Activated CD8-positive, alpha-beta T cell treated with anti-CD3 and anti-CD28 coated beads for 36 hours (primary cell): Measurements from ENCODE around the gene KSR2. TPM values are rescaled to one million over a fixed set of nuclear protein-coding genes. Genes with fewer than 3 reads are reported as not detected.
"Not testable (repeated sequence)": the region's sequence is repeated elsewhere in the genome, so short reads cannot be mapped to it uniquely, and the experiment has no call there.

Experiments used
- ATAC-seq: fragments of 200-7000 bp; cut with Tn5 transposase; one replicate; pipeline ENCODE4 v1.10.0; 2021; ENCODE audit warnings: mild to moderate bottlenecking, moderate library complexity
- CTCF ChIA-PET: fragments of 350-600 bp; sonication (Branson Sonifier 250); formaldehyde crosslinking; loops from one replicate; lab custom pipeline; 2021; ENCODE audit warnings: antibody characterized with exemption; lab: Charles Lee
- POLR2A ChIA-PET: fragments of 350-600 bp; sonication (Branson Sonifier 250); formaldehyde crosslinking; loops from one replicate; lab custom pipeline; 2021; ENCODE audit warnings: antibody characterized with exemption; lab: Charles Lee
- DNase-seq: peaks from one replicate; pipeline ENCODE4 v3.0.0-alpha.2; 2020
- H3K27ac Mint-ChIP-seq: one replicate; pipeline ENCODE4 v1.8.0; 2021; ENCODE audit warnings: mild to moderate bottlenecking, mixed read lengths
- H3K27me3 Mint-ChIP-seq: one replicate; pipeline ENCODE4 v1.8.0; 2021; ENCODE audit warnings: mixed read lengths
- H3K36me3 Mint-ChIP-seq: one replicate; pipeline ENCODE4 v1.8.0; 2021; ENCODE audit warnings: low read depth, mixed read lengths
- H3K4me1 Mint-ChIP-seq: one replicate; pipeline ENCODE4 v1.8.0; 2021; ENCODE audit warnings: low read depth, mixed read lengths
- H3K4me3 Mint-ChIP-seq: one replicate; pipeline ENCODE4 v1.8.0; 2021; ENCODE audit warnings: mild to moderate bottlenecking, moderate library complexity, mixed read lengths
- H3K9me3 Mint-ChIP-seq: one replicate; pipeline ENCODE4 v1.8.0; 2021; ENCODE audit warnings: mixed read lengths
- intact Hi-C: fragments of 100-400 bp; cut with micrococcal nuclease; formaldehyde crosslinking; loops from one replicate; pipeline ENCODE4 v1.10.0; 2022
- total RNA-seq, 2 experiments: library from RNA; stranded (reverse); gene quantifications; one replicate each; pipeline ENCODE4 v1.2.3, GENCODE V29; 2021
- TF ChIP-seq, protein P1 (sequence below): fragments of 200-600 bp; IDR thresholded peaks from one replicate; pipeline ENCODE4 v1.8.0; 2022; ENCODE audit warnings: antibody characterized with exemption, mild to moderate bottlenecking

KSR2 gene
- total RNA-seq, 2 experiments from 2014 or later: 0.02 TPM; not detected in 1

GRCh38 chr12:117643971-117644370 is 324.8 kb downstream of the KSR2 start:
- Mint-ChIP-seq H3K4me1 (no peaks in the 10 kb centered on the region), H3K27me3 (no peaks in the 10 kb centered on the region), H3K36me3 (no peaks in the 10 kb centered on the region), H3K27ac (no peak overlapping the region), H3K4me3 (no peak overlapping the region), H3K9me3 (no peaks in the 10 kb centered on the region)
- TF ChIP-seq, protein P1, sequence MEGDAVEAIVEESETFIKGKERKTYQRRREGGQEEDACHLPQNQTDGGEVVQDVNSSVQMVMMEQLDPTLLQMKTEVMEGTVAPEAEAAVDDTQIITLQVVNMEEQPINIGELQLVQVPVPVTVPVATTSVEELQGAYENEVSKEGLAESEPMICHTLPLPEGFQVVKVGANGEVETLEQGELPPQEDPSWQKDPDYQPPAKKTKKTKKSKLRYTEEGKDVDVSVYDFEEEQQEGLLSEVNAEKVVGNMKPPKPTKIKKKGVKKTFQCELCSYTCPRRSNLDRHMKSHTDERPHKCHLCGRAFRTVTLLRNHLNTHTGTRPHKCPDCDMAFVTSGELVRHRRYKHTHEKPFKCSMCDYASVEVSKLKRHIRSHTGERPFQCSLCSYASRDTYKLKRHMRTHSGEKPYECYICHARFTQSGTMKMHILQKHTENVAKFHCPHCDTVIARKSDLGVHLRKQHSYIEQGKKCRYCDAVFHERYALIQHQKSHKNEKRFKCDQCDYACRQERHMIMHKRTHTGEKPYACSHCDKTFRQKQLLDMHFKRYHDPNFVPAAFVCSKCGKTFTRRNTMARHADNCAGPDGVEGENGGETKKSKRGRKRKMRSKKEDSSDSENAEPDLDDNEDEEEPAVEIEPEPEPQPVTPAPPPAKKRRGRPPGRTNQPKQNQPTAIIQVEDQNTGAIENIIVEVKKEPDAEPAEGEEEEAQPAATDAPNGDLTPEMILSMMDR: no peak
- intact Hi-C loops: no loop called here
- ChIA-PET POLR2A (no interaction called here), CTCF (no interaction called here)
- DNase-seq: no peak
- ATAC-seq: no peak

GRCh38 chr12:117641885-117642284 is 326.9 kb downstream of the KSR2 start:
- ATAC-seq (no peak), DNase-seq (no peak)
- Mint-ChIP-seq H3K27ac (no peak overlapping the region), H3K27me3 (no peaks in the 10 kb centered on the region), H3K36me3 (no peaks in the 10 kb centered on the region), H3K4me3 (no peak overlapping the region), H3K9me3 (peaks cover 2% of the 10 kb centered on the region), H3K4me1 (no peaks in the 10 kb centered on the region)
- intact Hi-C loops: no loop called here
- ChIA-PET POLR2A (no interaction called here), CTCF (no interaction called here)
- TF ChIP-seq, protein P1: no peak

DNA sequence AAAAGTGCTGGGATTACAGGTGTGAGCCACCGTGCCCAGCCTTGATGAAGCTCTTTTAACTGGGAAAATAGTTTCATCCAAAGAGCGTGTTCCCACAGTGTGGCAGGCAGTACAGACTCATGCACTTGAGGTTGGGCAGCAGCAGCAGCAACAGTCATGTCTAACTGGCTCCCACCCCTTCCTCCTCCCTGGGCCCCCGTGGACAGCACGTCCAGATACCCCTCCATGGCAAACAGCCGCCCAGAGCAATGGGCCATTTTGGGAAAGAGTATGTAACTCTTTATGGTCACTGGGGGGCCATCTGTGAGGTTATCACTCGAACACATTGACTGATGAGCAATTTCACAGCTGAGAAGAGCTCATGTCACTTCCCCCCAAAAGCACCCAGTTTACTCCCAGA is 328.3 kb downstream of the KSR2 start:
- TF ChIP-seq, protein P1: no peak
- intact Hi-C loops: no loop called here
- H3K36me3 Mint-ChIP-seq: no peaks in the 10 kb centered on the region

DNA sequence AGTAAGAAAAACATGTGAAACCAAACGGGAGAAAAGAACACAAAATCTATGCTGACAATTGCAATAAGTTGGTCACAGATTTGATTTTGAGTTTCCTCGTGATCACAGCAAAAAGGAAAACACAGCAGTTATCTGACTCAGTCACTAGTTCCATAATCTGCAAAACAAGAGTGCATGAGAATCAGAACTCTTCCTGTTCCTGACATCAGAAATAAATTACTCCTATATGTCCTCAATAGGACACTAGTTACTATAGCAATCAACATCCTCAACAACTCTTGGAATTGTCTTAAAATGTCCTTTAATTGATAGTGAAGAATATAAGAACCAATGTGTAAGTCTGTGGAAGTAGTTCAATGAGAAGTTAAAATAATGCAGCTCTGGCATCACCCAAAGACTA is 339.3 kb downstream of the KSR2 start:
- Mint-ChIP-seq H3K9me3 (peaks cover 2% of the 10 kb centered on the region), H3K4me3 (no peak overlapping the region), H3K36me3 (no peaks in the 10 kb centered on the region), H3K4me1 (no peaks in the 10 kb centered on the region), H3K27ac (no peak overlapping the region), H3K27me3 (peaks cover 6% of the 10 kb centered on the region)
- TF ChIP-seq, protein P1: no peak
- ChIA-PET CTCF (no interaction called here), POLR2A (no interaction called here)
- intact Hi-C loops: no loop called here
- DNase-seq: no peak
- ATAC-seq: no peak

More for the DNA sequence above, 328.3 kb downstream of the KSR2 start:
- H3K27ac Mint-ChIP-seq: no peak overlapping the region
- peaks cover 2% of the 10 kb centered on the region for H3K9me3 Mint-ChIP-seq
- H3K4me3 Mint-ChIP-seq: no peak overlapping the region
- no peaks in the 10 kb centered on the region for H3K4me1 Mint-ChIP-seq
- ATAC-seq: no peak
- H3K27me3 Mint-ChIP-seq: no peaks in the 10 kb centered on the region
- POLR2A ChIA-PET: no interaction called here
- CTCF ChIA-PET: no interaction called here
- DNase-seq: no peak

DNA sequence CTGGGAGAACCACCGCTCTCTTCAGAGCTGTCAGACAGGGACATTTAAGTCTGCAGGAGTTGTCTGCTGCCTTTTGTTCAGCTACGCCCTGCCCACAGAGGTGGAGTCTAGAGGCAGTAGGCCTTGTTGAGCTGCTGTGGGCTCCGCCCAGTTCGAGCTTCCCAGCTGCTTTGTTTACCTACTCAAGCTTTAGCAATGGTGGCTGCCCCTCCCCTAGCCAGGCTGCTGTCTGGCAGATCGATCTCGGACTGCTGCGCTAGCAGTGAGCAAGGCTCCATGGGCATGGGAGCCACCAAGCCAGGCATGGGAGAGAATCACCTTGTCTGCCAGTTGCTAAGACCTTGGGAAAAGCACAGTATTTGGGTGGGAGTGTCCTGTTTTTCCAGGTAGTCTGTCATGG is 340.1 kb downstream of the KSR2 start:
- POLR2A ChIA-PET, intact Hi-C loops, DNase-seq, H3K27ac Mint-ChIP-seq, H3K27me3 Mint-ChIP-seq, ATAC-seq, H3K9me3 Mint-ChIP-seq, H3K4me3 Mint-ChIP-seq, H3K4me1 Mint-ChIP-seq, H3K36me3 Mint-ChIP-seq, CTCF ChIA-PET: not testable (repeated sequence)

GRCh38 chr12:117622741-117623140 is 346.0 kb downstream of the KSR2 start:
- Mint-ChIP-seq H3K4me3 (no peak overlapping the region), H3K9me3 (peaks cover 5% of the 10 kb centered on the region), H3K36me3 (no peaks in the 10 kb centered on the region), H3K27me3 (no peaks in the 10 kb centered on the region), H3K27ac (no peak overlapping the region), H3K4me1 (no peaks in the 10 kb centered on the region)
- TF ChIP-seq, protein P1: no peak
- intact Hi-C loops: no loop called here
- ChIA-PET POLR2A (no interaction called here), CTCF (no interaction called here)
- no peak for ATAC-seq
- no peak for DNase-seq
